NCI-H526 treated with DMSO at 0.1 percent for 48 hours (cell line): Measurements from ENCODE around the gene GLO1.

Experiments used
- DNase-seq: peaks from one replicate; lab custom pipeline; 2025; lab: John Stamatoyannopoulos, UW

The GLO1 gene

DNA sequence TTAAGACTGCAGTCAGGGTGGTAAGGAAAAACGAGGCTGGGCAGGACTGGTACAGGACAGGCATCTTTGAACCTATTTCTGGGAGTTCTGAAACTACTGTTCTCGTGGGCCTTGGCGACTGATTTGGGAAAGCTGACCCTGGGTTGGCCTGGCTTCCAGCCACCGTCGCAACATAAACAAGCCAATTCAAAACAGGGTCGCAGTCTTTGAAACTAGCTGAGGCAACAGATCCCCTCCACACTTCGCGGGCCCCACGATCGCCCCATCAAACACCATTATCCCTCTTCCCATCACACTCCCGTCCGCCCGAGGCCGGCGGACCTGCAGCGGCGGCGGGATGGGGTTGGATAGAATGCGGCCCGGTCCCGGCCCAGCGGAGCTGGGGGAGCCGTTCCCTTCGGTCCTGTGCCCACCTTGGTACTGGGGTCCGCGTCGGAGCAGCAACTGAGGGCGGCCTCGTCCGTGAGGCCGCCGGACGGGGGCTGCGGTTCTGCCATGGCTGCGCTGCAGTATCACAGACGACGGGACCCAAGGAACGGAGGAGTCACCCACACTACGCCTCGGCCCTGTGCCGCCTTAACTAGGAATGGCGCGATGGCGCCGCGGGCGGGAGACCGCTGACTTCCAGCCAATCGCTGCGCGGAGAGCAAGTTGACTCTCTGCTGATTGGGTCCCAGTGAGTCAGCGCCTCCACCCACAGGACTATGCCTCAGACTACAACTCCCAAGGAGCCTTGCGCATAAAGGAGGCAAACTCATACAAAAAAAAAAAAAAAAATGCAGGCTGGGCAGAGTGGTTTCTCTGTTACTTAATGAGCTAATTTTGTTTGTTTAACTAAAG lies at the start of gene GLO1:
Gene GLO1 (minus strand): TSS at position 588 of the 840 bp plus-strand sequence. CDS start 91 bp downstream, at position 497.
- peak; percentile 95 for DNase-seq

DNA sequence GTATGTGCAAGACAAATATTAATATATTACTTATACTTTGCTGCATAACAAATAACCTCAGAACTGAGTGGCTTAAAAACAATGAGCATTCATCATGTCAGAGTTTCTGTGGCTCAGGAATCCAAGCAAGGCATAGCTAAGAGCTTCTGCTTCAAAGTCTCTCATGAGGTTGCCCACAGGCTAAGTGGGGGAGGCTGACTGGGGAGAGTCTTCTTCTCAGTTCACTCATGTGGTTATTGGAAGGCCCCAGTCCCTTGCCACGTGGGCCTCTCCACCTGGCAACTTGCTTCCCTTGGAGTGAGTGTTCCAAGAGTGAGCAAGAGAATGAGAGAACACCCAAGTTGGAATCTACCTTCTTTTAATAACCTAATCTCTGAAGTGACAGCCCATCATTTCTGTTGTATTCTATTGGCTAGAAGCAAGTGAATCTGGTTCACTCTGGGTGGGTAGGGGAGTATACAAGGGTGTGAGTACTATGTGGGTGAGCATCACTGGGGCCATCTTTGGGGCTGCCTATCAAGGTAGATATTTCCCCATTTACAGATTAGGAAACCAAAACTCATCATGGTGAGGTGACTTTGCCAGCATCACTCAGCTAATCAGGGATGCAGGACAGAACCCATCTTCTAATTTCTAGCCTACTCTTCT lies 48.1 kb upstream of the GLO1 start:
- no peak for DNase-seq

DNA sequence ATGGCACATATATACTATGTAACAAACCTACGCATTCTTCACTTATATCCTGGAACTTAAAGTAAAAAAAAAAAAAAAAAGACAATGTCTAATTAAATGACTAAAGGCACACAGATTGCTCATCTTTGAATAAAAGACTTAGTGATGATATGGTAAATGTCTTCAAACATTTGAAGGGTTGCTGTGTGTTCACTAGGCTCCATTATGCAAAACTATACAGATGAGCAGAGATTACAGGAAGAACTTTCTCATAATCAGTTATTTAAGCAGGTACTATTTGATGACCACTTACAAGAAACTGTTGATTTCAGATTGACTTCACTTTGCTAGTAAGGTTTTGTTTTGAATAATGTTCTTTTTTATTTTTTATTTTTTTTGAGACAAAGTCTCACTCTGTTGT lies 46.5 kb upstream of the GLO1 start:
- no peak for DNase-seq

DNA sequence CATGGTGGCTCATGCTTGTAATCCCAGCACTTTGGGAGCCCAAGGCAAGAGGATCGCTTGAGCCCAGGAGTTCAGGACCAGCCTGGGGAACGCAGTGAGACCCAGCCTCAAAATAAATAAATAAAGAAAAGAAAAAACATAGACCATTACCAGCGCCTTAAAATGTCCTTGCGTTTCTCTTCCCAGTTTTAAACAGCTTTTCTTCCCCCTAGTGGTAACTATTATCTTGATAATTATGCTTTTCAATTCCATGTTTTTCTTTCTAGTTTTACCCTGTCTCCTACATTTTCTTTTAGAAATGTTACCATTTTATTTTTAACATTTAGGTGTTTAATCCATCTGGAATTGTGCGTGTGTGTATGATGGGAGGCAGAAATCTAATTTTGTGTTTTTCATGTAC lies 36.6 kb upstream of the GLO1 start:
- DNase-seq, result no peak

DNA sequence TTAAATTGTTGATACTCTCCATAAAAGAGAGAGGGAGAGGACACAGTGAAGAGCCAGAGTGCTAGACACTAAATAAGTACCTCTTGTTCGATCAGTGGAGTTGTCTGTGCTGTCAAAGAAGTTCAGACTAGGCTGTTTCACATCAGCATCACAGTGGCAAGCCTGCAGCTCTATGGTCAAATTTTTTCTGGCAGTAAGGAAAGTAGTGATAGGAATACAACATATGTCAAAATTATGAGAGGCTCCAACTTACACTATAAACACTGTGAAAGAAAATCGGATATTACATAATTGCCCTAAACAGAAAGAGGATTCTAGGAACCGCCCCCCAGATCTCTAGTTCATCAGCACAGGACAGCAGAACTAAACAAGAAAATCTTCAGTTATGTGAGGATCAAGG lies 35.3 kb upstream of the GLO1 start:
- DNase-seq, result no peak

DNA sequence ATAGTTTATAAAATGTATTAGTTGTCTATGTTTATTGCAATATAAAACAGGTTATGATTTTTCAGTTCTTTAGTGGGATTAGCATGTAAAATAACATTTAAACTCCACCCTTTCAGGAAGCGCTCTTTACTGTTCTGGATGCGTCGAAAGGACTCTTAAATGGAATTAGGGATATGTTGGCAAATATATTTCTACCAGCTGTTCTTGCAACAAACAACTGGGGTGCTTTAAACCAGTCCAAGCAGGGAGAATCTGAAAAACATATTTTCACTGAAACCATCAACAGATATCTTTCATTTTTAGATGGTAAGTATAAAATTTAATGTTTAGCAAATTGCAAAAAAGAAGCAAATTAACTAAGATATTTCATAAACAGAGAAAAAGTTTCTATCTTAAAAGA lies 34.0 kb upstream of the GLO1 start:
- DNase-seq, result no peak

DNA sequence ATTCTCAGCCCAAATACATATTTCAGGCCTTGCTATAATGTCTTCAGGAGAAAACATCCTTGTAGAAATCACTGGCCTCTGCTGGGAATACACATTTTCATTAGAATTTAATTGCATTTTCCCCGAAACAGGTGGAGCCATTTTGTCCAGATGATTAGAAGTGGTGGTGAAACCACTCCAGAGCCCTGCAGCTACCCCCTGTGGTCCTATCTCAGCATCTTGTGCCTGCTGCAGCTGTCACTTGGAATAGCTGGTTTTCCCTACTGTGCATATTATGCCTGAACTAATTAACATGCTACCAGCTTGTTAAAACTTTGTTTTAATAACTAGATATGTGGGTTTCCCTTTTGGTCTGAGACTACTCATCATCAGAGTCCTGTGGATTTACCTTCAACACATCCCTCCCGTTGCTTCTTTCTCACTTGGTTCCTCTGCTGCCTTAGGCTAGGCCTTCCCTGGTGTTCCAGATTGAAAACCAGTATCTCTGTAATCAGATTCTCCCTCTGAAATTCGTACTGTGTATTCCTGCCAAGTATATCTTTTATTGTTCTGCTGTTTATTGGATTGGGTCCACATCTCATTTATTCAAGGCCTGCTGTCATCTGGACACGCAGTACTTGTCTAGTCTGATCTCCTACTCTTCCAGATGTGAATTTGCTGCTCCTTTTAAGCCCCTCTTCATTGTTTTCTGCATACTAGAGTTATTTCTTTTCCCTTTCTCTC lies 27.4 kb upstream of the GLO1 start:
- no peak for DNase-seq

DNA sequence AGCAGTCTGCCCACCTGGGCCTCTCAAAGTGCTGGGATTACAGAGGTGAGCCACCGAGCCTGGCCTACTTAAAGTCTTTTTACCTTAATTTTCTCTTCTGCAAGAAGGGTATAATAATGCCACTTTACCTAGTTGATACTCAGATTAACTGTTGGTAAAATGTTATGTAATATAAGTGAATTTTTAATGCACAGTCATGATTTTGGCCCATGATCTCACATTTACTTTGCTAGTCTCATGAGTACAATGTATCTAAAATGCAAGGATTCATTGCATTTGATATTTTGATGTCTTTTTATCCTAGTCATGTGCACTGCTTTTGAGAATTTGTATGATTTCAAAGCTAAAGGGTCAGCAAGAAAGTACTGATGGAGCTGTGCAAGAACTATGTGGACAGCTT lies 25.3 kb upstream of the GLO1 start:
- no peak for DNase-seq

DNA sequence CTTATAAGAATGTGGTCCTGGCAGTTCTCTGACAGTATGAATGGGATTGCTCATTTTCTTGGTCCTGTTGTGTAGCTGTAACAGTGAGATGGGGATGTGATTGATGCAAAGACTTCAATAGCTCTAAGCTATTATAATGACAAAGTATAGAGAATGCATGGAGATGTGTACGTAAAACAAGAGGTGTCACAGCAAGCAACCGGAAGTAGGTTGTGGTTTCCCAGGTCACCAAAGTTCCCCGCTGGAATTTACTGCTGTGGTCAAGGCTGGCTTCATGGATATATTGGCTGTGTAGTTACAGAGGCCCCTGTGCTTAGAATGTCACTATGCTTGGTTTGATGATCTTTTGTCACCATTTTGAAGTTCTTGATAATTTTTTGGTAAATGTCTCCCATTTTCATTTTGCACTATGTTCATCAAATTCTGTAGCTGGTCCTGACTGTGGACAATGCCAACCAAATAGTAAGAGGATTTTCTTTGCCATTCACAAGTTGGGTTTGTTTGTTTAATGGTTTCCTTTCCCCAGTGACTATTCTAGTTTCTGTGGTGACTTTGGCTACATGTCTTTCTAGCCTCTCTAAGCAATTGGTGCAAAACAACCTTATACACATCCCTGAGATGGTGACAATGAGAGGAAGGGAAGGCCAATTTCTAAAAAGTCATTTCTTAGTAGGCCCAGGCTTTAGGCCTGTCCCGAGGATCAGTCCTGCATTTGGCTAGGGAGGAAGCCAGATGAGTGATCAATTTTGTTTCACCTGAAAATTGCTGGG lies 22.7 kb upstream of the GLO1 start:
- DNase-seq, result no peak

DNA sequence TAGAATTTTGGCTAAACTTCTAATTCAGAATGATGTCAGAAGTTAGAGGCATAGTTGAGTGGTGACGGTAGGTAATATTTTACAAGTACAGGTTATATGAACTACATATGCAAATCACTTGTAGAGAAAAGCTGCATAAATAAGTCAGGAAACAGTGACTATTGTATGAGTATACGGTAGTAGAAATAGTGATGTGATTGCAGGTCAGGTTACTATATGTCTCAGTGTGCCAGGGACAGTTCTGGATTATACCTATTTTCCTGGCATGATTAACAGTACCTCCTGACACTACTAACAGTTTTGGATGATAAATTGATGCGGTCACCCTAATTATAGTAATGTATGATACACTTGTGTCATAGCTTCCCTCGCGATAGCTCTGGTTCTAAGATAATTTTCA lies 21.4 kb upstream of the GLO1 start:
- DNase-seq, result no peak

DNA sequence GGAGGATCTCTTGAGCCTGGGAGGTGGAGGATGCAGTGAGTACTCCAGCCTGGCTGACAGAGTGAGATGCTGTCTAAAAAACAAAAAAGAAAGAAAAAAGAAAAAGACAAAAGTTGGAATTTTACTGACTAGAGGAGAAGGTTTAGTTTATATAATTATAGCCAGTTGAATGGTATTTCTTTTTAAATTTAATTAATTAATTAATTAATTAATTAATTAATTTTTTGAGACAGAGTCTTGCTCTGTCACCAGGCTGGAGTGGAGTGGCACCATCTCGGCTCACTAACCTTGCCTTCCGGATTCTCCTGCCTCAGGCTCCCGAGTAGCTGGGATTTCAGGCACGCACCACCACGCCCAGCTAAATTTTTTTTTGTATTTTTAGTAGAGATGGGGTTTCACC lies 20.8 kb upstream of the GLO1 start:
- no peak for DNase-seq

DNA sequence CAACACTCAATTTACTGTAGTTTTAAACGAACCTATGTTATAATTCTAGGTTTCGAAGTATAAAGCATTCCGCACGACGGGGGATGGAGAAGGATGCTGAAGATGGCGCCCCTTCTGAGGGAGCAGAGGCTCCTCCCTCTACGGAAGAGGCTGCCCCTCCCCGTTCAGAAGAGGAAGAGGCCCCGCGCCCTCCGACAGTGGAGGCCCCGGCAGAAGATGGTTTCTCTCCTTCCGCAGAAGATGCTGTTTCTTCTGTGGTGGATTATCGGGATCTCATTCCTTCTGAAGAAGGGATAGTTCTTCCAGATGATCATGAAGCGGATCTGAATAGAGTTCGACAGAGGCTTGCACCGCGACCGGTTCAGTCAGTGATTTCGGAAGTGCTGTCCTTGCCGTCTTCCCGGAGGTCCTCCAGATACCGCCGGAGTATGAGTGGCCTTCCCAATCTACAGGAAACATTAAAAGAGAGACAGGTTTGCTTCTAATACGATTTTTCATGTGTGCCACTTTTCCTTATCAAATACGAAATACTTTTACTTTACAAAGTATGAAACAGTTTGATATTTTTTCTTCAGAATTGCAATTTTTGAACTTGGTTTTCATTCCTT lies 19.9 kb upstream of the GLO1 start:
- no peak for DNase-seq

DNA sequence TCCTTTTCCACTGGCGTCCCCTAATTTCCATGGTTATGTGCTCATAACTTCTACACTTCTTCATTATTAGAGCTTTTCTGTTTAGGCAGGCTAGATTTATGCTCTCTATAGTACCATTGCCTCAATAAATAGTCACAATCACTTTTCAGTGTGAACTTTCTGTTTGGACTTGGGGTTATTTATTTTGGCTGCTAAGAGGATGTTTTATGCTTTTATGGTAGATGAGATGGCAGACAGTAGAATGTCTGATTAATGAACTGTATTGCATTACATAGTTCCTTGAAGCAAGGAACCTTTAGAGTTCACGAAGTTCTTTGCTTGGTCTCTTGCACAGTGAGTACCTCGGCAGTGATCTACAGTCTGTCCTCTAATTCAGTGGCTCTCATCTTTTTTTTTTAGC lies 19.1 kb upstream of the GLO1 start:
- no peak for DNase-seq

DNA sequence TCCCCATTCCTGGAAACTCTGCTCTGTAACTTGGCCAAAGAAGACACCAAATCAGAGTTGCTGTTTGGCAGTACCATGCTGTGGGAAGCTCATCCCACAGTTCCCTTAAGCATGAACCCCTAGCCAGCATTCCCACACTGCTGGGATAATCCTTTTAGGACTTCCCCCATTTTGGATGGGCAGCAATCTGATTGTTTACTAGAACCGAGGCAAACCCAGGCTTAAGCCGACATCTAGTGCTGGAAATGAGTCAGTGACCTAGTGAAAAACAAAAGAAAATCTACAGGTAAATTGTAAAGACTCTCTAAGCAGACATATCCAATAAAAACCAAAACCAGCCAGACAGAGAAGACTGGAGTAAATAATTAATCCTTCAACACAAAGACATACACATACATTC lies 17.4 kb upstream of the GLO1 start:
- DNase-seq, result no peak

DNA sequence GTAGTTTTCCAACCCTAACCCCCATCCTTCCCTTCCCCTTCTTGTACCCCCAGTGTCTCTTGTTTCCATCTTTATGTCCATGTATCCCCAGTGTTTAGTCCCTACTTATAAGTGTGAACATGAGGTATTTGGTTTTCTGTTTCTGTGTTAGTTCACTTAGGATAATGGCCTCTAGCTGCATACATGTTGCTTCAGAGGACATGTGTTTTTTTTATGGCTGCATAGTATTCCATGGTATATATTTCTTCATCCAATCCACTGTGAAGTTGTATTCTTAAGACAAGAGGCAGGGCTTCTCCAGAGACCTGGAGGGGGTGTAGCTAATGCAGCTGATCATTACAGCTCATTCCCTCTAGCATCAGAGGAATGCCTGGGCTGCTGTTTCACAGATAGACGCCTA lies 16.4 kb upstream of the GLO1 start:
- no peak for DNase-seq

DNA sequence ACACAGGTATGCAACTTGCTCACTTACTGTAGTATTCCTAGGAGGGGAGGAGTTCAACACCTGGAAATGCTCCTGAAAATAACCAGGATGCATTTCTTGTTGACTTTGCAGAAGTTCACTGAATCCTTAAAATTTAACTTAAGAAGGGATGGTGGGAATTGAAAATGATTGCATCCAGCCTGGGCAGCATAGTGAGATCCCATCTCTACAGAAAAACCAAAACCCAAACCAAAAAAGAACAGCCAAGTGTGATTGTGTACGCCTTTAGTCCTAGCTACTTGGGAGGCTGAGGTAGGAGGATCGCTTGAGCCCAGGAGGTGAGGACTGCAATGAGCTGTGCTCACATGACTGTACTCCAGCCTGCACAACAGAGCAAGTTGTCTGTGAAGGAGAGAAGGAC lies 13.9 kb upstream of the GLO1 start:
- DNase-seq, result no peak

DNA sequence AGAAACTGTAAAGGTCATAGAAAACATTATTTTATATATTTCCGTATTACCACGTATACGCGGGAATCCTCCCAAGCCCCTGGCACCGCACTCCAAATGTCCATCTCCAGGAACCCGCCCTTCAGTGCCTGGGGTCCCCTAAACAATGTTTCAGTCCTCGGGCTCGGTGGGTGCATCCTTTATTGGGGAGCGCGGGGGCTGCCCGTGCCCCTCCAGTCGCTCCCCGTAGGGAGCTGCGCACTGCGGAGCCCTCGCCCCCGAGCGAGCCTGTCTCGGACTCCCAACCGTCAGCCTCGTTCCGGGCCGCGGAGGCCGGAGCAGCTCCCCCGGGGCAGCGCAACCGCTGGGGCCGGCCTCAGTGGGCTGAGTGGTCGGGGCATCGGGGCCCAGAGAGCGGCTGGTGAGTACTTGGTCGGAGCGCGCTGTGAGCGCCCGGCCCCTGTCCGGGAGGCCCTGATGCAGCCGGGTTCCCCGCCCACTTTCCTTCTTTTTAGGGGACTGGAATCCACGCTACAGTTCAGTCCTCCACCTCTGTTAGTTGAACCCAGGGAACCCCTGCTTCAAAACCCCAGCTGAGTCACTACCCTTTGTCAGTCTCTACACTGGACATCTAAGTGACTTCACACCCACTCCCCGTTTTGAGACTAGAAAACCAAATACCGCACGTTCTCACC lies 12.2 kb upstream of the GLO1 start, which contains the start of gene DNAH8:
Gene DNAH8 (plus strand): TSS at position 296 of the 674 bp plus-strand sequence. CDS start 7,499 bp downstream, outside the sequence.
- DNase-seq, result no peak

DNA sequence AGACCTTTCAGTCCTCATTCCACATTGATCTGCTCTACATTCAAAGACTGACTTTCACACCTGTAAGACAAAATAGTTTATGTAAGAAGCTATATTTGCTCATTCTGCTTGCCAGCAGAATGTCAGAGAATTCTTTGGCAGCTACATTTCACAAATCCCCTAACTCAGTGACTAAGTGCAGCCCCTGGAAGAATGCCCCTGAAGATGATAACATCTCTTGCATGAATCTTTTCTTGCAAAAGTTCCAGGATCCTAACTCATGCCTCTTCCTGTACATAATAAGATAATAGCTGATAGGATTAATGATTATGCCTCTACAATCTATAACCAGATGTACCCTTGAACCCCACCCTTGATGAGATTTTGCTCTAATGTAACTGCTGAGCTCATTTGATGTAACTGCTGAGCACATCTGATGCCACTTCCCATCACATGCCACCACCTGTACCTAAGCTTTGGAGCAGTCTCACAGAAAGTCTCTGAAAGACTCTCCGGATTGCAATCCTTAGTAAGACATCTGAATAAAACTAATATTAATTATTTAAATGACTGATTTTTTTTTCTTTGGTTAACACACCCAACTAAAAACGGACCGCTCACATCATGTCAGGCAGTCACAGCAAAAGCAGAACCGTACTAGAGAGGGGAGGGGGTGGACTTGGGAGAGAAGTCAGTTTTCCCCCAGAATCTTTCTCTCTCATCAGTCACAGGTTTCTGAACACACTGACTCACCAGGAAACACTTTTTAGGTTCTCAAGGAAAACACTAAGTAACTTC lies 11.5 kb upstream of the GLO1 start:
- DNase-seq, result no peak

DNA sequence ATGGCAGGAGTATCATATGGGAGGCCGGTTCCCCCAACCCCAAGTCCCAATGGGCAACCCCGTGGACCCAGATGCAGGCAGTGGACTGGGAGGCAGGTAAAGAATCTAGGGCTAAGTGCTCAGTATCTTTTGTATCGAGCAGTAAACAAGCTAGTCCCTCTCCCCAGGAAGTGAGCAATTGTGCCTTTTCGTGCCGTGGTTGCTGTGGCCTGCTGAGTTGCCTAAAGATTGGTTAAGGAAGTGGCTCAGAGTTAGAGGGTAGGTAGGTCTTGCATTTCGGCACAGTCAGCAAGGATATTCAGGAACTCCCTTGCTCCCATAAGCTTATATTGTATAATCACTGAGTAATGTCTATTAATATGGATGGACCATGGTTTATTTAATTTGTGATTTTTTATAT lies 10.9 kb upstream of the GLO1 start:
- DNase-seq, result no peak

DNA sequence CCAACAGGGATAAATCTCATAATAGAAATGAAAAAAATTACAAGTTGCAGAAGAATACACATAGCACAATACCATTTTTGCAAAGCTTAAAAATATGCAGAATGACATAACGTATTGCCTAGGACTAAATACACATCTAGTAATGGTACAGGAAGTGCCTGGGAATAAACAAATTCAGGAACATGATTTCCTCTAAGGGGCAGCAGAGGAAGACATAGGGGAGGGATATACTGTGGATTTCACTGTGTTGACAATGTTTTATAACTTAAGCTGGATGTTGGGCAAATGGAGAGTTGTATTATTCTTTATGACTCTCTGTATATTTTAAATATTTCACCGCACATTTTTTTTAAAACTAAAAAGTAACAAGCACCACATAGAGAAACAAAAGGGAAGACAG lies 5.6 kb upstream of the GLO1 start:
- DNase-seq, result no peak
